ENCODE results near the gene ALOX5AP.

DNA sequence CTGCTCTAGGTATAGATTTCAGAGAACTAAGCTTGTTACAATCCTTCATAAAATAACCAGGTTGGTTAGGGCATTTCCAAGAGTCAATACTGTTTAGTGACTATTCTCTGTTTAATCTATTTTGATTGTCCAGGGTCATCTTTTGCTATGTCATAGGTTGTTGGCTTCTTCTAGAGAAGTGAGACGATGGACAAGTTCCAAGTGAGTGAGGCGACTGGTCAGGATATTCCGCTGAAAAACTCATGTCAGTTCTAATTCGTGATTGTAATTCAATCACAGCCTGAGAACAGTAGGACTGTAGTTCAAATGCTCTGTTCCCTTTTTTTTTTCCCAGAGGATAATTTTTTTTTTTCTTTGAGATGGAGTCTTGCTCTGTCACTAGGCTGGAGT is 15.8 kb upstream of the ALOX5AP start:
- TF ChIP-seq POLR2AphosphoS5 (IDR thresholded peaks at IDR 0.05; ENCODE audit: low read depth, low read length) (no peak), TAF1 (IDR thresholded peaks at IDR 0.05; ENCODE audit: low read depth, low read length) (no peak), POLR2A (IDR thresholded peaks at IDR 0.05; ENCODE audit: low read depth, low read length) (no peak), POU2F2 (IDR thresholded peaks at IDR 0.05; ENCODE audit: low read depth, low read length) (no peak), SPI1 (IDR thresholded peaks at IDR 0.05; ENCODE audit: low read depth, low read length) (no peak)
